ENCODE measurements around the gene CLCN6.
"Not testable (repeated sequence)": the region's sequence is repeated elsewhere in the genome, so short reads cannot be mapped to it uniquely, and the experiment has no call there.

Gene CLCN6

DNA sequence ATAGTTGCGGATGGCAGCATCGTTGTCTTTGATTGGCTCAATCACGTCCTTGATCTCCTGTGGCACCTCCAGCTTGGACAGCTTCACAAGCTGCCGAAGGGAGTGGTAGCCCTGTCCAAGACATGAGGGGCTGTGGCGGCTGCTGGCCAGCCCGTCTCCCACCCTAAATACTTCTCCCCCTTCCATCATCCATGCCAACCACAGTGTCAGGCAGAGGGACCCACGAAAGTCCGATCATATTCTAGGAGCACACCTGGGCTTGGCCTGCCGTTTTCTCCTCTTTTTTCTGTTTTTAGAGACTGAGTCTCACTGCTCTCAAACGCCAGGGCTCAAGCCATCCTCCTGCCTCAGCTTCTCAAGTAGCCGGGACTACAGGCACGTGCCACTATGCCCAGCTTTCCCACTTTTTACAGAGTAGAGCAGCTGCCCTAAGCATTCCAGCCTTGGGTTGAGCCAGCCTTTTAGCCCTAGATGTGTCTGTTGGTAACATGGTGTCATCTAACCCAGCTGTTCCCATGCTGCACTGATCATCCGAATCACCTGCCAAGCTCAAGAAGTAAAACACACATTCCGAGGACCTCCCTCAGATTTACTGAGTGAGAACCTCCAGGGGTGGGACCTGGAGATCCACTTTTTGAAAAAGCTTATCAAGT is 10.6 kb upstream of the CLCN6 start:
- no peak for DNase-seq (ENCODE audit: low read depth in 3 of 3, low spot score in 1 of 3)

DNA sequence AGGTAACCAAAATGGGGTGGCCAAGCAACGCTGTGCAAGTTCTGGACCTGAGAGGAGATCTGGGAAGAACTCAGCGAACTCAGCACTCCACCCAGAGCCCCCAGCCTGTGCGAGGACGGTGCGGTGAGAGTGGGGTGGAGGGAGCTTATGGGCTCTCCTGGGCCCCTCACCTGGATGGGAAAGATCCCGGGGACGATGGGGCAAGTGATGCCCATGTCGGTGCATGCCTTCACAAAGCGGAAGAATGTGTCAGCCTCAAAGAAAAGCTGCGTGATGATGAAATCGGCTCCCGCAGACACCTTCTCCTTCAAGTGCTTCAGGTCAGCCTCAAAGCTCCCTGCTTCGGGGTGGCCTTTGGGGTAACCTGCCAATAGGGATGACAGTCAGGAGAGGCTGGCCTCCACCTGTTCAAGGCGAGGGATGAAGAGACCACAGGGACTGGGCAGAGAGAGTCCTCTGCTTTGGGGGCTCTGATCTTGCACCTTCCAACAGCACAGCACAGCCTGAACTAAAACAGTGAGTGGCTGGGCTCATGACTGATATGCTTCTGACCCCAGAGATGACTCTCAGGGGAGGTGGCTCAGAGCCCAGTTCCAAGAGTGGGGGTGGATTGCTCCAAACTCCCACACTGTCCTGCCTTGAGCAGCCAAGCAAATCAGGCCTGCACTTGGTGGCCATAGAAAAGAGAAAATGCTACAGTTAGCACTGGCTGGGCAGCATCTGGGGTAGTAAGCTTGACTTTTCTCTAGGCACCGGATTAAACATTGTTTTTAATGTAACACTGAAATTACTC is 9.8 kb upstream of the CLCN6 start:
- no peak for DNase-seq (ENCODE audit: low read depth in 3 of 3, low spot score in 1 of 3)

DNA sequence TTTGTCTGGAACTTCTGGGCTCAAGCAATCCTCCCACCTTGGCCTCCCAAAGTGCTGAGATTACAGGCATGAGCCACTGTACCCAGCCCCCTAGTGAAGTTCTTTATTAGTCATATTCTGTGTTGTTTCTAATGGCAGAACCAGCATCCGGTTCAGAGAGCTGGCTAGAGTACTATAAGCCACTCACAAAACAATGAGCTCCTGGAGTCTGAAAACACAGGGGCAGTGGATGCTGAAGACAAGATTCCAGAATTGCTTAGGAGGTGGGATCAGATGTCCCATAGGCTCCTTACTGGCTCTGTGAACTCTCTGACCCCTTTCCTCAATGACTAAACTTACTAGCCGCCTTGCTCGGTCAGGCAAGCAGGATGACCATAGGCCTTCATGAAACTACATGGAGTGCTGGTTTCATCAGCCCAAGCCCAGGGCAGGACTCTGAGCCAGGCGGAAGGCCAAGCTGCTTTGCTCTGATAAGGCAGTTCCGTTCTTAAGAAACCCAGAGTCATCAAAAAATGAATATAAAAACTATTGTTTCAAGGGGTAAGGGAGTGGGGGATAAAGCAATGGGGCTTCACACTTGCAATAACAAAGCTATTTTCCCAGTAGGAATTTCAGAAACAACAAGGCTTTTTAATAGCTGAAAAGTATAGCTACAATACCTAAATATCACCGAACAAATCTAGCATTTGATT is 8.3 kb upstream of the CLCN6 start:
- DNase-seq (ENCODE audit: low read depth in 3 of 3, low spot score in 1 of 3), result no peak

DNA sequence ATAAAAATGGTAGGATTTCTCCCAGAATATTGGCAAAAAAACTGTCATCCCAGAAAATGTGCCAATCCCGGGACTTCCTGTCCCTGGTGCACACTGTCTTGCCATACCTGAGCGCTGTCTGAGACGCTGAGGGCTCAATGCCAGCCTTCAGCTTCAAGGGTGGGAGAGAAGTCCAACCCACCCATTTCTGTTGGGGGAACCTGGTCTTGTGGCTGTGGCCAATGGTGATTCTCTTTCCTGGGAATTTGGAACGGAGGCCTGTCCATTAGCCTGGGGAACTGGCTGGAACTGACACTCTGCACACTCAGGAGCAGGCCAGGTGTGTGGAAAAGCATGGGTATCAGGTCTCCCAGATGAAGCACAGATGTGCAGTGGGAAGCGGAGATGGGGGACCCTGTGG is 6.9 kb upstream of the CLCN6 start:
- DNase-seq (ENCODE audit: low read depth in 3 of 3, low spot score in 1 of 3), result no peak

DNA sequence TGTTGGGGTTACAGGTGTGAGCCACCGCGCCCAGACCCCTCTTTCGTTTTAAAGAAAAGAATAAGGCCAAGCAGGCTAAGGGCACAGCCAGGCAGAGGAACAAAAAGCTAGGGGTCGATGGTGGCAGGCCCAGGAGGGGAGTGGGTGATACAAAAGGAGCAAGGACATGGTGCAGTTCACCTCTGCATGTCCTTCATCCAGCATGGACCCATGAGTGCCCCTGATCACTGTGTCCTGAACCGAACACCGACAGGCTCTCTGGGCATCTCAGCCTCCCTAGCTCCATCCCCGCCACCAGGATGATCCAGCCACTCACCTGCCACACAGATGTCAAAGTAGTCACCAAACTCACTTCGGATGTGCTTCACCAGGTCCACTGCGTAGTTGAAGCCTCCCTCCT is 6.1 kb upstream of the CLCN6 start:
- DNase-seq (ENCODE audit: low read depth in 3 of 3, low spot score in 1 of 3), result no peak

DNA sequence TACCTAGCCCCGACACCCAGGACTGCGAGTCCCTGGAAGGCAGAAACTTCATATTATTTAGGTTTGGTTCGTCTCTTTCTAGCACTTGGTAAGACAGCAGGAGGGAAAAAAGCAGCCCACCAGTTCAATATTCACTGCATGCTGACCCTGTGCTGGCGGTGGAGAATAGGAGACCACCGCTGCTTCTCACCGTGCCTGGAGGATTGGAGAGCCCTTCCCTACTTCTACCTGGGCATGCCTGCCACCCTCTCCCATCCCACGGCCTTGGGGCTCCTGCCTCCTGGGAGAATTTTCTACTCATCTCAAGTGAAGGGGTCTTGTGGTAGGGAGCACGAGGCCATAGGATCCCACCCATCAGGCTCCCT is 5.6 kb upstream of the CLCN6 start:
- no peak for DNase-seq (ENCODE audit: low read depth in 3 of 3, low spot score in 1 of 3)

DNA sequence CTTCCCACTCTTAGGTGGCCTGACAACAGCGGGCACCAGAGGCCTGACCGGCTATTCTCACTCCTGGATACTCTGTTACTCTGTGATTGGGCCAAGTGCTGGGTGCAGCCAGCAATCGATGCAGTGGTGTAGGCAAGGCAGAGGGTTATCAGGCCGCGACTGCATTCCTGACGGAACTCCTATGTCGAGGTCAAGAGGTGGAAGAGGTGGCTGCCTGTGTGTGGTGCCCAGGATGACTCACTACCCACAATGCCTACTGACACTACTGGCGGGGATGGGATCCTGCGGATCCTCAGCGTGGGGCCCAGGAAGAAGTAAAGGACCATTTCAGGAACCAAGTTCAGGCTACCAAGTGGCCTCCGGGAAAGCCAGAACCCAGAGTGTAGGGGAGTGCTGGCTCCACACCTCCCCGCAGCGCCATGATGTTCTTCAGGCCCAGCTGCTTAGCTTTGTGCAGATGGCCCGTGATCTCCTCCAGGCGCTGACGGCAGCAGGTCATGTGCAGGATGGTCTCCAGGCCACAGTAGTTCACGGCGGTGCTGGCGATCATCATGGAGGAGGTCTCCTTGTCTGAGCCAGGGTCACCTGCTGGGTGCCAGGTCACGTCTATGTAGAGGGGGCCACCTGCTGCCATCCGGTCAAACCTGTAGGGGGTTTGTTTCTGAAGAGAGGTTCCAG is 5.1 kb upstream of the CLCN6 start:
- DNase-seq (ENCODE audit: low read depth in 3 of 3, low spot score in 1 of 3), result no peak

DNA sequence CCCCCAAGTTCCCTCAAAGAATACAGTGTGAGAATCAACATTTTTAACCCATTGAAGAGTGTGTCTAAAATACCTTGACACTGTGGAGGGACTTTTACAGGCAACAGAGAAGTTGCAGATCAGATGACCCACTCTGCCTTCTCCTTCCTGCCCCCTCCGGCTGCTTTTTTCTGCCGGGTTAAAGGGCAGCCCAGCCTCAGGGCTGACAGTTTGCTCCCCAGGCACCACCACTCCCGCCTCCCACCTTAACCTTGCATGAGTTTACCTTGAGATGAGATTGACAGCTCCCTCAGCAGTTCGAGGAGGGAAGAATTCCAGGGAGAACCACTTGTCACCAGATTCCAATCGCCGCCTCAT is 3.4 kb upstream of the CLCN6 start:
- no peak for DNase-seq (ENCODE audit: low read depth in 3 of 3, low spot score in 1 of 3)

DNA sequence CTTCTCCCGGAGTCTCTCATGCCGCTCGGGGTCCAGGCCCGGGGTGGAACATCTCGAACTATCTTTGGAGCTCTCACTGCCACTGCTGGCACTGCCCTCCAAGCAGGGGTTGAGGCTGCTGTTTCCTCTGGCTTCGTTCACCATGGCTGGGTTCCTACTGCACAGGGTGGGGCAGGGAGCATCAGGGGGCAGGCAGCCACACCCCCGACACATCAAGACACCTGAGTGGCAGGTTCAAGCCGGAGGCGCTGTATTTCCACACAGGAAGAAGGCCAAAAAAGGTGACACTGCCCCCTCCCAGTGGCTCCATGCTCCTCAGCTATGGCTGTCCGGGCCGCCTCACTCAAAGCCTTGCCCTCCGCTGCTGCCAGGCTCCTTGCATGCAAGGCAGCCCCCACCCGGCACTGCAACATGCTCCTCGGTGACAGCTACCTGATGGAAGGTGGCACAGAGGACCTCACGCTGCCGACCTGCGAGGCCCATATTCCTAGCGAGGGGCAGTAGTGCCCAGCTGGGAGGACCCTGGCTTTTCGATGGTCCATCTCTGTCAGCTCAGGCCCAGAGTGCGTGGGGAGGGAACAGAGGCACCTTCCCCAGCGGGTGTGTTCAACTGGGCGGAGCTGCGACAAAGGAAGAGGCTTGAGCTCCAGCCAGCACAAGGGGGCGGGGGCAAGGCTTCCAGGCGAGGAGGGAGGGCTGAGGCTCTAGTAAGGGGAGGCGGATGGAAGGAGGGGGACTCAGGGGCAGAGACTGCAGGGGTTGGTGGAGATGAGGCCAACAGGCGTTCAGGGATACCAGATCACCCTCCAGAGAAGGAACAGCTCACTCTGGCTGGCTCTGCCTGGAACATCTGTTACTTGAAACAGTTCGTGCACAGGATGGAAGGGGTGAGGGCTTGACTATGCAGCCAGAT is 2.8 kb upstream of the CLCN6 start:
- DNase-seq (ENCODE audit: low read depth in 3 of 3, low spot score in 1 of 3), result peak; percentile 27 to 48 (median 37)

DNA sequence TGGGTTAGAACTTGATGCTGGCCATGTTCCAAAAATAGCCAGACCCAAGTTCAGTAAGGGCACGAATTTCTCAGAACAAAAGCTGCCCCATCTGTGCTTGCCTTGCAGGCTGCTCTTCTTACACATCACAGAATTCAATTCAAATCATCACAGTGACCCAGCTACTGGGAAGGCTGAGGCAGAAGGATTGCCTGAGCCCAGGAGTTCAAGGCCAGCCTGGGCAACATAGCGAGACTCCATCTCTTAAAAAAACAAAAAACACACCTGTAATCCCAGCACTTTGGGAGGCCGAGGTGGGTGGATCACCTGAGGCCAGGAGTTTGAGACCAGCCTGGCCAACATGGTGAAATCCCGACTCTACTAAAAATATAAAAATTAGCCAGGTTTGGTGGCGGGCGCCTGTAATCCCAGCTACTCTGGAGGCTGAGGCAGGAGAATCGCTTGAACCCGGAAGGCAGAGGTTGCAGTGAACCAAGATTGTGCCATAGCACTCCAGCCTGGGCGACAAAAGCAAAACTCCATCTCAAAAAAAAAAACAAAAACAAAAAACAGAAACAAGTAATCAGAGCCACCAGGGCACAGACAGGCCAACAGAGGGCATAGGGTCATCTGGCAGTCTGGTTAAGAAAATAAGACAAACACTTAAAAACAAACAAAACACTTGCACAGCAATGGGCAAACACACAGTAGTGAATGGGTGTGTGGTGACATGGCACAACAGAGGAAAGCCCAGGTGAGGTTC is 1.9 kb upstream of the CLCN6 start:
- DNase-seq (ENCODE audit: low read depth in 3 of 3, low spot score in 1 of 3), result not testable (repeated sequence)

DNA sequence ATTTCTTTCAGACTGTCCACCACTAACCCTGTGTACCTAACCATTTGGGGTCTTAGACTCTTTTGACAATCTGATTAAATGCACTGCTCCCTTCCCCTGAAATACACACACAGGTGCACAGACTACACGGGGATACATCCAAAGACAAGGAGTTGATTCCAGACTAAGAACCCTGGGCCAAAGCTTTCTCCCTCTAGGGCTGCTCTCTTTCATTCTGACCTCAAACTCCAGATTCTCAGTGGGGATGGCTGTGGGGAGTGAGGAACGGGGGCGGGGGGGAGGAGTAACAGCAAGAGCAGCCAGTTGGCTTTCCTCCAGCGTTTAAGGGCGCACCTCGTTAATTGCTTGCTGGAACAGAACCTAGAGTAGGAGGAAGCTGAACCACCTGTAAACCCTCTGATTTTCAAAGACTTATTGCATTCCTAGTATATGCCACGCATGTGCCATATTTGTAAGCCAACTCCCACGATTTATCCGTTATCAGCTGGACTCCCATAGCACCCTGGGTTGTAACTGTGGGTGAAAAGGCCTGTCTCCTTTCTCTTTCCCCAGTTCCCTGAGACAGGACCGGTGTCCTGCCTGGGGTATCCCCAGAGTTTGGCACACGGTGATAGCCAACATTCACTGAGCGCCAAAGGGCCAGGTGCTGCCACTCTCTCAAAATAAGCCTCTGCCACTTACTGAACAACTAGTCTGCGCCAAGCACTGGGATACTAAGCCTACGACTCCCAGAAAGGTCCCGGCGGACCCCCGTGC is 1.1 kb upstream of the CLCN6 start:
- DNase-seq (ENCODE audit: low read depth in 3 of 3, low spot score in 1 of 3), result peak in 1 of 3 donors; percentile 22

DNA sequence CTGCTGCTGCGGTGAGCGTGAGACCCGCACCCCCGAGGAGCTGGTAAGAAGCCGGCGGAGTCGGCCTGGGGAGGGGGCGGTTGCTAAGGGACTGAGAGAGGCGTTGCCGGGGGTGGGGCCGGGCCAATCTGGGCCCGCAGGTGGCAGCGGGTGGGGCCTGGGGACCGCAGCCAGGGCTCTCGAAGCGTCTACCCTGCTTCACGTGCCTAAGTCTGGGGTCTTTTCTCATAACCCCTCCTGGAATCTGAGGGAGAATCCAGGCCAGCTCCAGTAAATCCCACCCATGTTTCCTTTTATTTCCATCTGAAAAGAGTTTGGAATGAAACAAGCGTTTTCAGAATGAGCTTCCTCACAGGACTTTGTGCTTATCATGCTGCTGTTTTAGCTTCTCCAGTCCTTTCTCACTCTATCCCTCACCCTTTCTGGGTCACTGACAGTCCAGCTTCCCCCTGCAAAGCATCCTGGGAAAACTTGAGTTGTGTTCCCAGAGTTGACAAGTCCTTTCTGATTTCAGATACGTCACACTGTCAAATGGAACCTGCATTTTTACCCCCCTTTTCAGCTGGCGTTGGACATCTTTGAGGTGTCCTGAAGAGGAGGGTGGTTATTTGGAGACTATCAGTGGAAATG is 431 bp downstream of the CLCN6 start:
- DNase-seq (ENCODE audit: low read depth in 3 of 3, low spot score in 1 of 3), result peak in 1 of 3 donors; percentile 25

DNA sequence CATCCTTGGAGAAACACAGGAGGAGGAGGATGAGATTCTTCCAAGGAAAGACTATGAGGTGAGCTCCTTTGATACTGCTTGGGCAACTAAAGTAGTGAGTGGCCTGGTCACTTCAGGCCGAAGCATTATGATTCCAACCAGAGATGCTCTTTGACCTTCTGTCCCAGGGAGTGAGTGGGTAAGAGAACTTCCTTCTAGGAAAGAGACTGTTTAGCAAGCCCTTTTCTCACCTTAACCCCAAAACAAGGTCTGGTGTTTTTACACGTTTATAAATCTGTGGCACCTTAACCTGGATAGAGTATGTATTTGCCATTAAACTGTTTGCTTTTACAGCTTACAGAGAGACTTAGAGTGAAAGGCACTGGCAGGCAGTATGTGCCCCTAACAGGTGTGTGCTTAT is 1.1 kb downstream of the CLCN6 start:
- DNase-seq (ENCODE audit: low read depth in 3 of 3, low spot score in 1 of 3), result no peak

DNA sequence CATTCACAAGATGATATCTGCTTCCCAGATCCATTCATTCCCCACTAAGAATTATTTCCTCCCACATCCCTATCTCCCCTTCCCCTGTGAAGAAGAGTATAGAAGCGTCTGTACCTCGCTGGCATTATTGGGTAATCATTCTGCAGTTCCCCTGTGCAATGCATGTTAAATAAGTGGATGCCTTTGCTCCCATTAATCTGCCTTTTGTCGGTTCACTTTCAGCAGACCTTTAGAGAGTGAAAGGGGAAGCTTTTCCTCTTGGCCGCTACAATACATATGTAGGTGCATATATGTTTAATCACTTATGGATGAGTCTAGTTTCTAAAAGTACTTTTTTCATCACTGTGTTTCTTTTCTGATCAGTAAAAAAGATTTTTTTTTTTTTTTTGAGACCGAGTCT is 7.0 kb downstream of the CLCN6 start:
- DNase-seq (ENCODE audit: low read depth in 3 of 3, low spot score in 1 of 3), result no peak

DNA sequence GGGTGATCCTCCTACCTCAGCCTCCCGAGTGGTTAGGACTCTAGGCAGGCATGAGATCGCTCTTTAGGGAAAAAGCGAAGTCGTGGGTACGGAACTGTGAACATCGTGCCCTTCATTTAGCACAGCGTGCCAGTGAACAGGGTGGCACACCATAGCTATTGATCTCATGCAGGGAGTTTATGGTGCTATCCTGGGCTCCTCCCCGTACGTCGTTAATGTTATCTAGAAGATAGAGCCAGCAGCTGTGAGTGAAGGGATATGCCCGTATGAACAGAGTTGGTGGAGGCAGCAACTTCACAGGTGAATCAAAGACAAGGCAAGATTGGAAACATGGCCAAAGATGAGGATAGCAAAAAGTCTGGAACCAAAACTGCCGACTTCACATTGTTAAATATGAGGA is 11.2 kb downstream of the CLCN6 start:
- no peak for DNase-seq (ENCODE audit: low read depth in 3 of 3, low spot score in 1 of 3)

DNA sequence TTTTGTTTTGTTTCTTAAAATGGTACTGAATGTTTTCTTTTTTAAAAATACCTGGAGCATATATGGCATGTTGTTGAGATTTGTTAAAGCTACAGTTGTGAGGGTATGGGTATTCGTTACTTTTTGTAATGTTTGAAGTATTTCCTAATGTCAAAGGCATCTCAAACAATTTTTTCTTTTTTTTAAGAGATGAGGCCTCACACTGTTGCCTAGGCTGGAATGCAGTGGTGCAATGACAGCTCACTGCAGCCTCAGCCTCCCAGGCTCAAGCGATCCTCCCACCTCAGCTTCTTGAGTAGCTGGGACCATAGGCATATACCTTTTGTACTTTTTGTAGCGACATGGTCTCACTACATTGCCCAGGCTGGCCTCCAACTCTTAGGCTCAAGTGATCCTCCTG is 16.1 kb downstream of the CLCN6 start:
- DNase-seq (ENCODE audit: low read depth in 3 of 3, low spot score in 1 of 3), result no peak

DNA sequence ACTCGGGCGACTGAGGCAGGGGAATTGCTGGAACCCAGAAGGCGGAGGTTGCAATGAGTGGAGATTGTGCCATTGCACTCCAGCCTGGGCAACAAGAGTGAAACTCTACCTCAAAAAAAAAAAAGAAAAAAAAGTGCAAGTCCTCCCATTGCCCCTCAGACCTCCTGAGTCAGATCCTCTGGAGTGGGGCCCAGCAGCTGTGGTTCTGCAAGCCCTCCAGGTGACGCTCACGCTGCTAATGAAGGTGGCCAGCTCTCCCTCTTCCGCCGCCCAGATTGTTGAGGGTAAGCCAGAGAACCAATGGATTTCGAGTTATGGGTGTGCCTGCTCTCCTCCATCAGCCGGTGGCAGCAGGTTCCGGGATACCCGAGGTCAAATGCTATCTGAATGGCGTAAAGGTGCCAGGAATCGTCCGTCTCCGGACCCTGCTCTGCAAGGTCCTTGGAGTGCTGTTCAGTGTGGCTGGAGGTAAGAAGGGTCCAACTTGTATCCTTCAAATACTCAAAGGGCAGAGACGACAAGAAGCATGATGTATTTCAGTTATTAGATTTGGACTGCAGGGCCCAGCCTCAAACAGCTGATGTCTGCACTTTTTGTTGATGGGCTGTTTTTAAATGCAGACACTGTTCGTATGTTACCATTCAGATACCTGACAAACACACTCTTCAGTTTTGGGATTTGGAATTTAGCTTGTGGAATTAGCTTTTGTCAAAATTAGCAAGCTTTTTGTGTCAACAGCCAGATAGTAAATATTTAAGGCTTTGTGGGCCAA is 17.6 kb downstream of the CLCN6 start:
- DNase-seq (ENCODE audit: low read depth in 3 of 3, low spot score in 1 of 3), result no peak

DNA sequence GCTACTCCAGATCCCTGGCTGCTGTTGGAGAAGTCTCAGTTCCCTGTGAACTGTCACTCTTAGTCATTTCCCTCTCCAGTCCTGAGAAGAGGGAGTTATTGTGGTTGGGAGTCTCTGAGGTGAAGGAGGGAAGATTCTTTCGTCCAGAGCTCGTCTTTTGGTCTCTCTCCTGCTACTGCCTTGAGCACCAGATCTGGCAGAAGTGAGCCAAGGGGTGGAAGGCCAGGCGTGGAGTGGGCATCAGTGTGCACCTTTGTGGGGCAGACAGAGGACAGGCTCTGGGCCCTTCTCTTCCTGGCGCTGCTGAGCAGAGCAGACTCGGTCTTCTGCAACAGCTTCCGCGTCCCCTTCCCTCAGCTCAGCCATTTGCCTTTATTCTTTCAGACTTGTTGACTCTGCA is 19.1 kb downstream of the CLCN6 start:
- no peak for DNase-seq (ENCODE audit: low read depth in 3 of 3, low spot score in 1 of 3)

Measured in stimulated activated CD4-positive, alpha-beta T cell treated with anti-CD3 and anti-CD28 coated beads, TNF-alpha, amount 100 ng/mL, for 1 hour (primary cell).